ENCODE measurements around the gene EML4. TPM values are rescaled to one million over a fixed set of nuclear protein-coding genes. Genes with fewer than 3 reads are reported as not detected.

Gene EML4
- total RNA-seq, 2 donors from 2014 or later: 4.4 to 9.3 TPM

DNA sequence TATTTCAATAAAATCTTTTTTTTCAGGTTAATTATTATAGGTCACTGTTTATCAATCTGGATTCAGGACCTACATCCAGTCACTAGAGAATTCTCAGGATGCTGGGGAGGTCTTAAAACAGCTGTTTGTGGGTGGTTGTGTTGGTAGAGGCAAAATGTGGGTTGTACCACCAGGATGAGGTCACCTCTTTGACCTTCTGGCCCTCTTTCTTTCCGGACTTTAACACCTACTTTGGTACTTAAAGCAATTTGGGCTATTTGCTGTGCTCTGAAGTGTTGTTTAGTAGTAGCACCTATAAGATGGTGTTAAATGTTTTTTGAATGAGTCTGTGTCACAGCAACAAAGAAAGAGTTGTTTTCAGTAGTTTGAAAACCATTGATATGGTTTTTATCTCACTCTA is 14.6 kb downstream of the EML4 start:
- TF ChIP-seq, protein P1, sequence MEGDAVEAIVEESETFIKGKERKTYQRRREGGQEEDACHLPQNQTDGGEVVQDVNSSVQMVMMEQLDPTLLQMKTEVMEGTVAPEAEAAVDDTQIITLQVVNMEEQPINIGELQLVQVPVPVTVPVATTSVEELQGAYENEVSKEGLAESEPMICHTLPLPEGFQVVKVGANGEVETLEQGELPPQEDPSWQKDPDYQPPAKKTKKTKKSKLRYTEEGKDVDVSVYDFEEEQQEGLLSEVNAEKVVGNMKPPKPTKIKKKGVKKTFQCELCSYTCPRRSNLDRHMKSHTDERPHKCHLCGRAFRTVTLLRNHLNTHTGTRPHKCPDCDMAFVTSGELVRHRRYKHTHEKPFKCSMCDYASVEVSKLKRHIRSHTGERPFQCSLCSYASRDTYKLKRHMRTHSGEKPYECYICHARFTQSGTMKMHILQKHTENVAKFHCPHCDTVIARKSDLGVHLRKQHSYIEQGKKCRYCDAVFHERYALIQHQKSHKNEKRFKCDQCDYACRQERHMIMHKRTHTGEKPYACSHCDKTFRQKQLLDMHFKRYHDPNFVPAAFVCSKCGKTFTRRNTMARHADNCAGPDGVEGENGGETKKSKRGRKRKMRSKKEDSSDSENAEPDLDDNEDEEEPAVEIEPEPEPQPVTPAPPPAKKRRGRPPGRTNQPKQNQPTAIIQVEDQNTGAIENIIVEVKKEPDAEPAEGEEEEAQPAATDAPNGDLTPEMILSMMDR (IDR thresholded peaks at IDR 0.05): no peak
- peaks cover 0 to 19% of the 10 kb centered on the region in 2 donors for H3K4me1 ChIP-seq
- no peaks in the 10 kb centered on the region for H3K9me3 ChIP-seq
- no peak overlapping the region for H3K4me3 ChIP-seq
- H3K27ac ChIP-seq: no peak overlapping the region
- H3K27me3 ChIP-seq: no peaks in the 10 kb centered on the region
- no peak for DNase-seq (ENCODE audit: low spot score)
- no peaks in the 10 kb centered on the region for H3K36me3 ChIP-seq

DNA sequence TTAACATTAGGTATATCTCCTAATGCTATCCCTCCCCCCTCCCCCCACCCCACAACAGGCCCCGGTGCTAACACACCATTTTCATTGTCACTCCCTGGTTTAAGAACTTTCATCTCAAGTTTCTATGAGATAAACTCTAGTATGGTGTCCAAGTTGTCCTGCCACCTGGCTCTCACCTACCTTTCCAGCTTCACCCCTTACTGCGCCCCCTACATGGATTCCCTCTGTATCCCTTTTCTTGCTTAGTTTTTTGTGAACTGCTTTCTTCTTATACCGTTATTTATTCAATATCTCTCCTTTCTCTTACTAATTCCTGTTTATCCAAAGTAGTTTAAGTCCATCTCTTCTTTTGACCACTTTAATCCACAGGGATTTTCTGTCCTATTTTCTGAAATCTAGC is 15.2 kb downstream of the EML4 start:
- Histone ChIP-seq H3K9me3 (no peaks in the 10 kb centered on the region), H3K4me1 (peaks cover 0 to 19% of the 10 kb centered on the region in 2 donors)
- TF ChIP-seq, protein P1 (IDR thresholded peaks at IDR 0.05): no peak

DNA sequence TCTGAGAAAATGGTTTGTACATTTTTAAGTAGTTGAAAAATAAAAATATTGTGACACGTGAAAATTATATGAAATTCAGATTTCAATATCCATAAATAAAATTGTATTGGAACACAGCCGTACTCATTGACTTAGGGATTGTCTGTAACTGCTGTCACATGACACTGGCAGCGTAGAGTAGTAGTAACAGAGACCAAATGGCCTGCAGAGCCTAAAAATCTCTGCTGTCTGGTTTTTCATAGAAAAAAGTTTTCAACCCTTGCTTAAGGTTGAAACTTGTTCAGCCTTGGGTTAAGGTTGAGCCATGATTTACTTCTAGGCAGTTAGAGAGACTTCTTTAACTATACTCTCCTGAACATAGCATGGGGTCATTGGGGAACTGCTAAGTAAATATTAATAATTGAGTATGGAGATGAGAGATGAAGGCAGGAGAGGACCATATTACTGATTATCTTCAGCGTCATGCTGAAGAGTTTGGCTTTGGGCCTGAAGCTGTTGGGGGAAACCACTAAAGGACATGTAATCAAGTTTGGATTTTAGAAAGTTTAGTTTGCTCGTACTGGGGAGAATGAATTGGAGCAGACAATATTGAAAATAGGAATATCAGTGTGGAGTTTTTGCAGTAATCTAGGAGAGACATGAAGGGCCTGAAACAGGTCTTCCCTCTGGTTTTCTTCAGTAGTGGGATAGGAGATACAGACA is 16.2 kb downstream of the EML4 start:
- Histone ChIP-seq H3K4me1 (peaks cover 0 to 19% of the 10 kb centered on the region in 2 donors), H3K4me3 (no peak overlapping the region), H3K9me3 (no peaks in the 10 kb centered on the region), H3K36me3 (no peaks in the 10 kb centered on the region), H3K27me3 (no peaks in the 10 kb centered on the region), H3K27ac (peak overlapping the region; percentile 1 to 19)
- TF ChIP-seq, protein P1 (IDR thresholded peaks at IDR 0.05): no peak
- DNase-seq (ENCODE audit: low spot score): no peak

More for the DNA sequence above, 15.2 kb downstream of the EML4 start:
- Histone ChIP-seq H3K27ac (no peak overlapping the region), H3K4me3 (no peak overlapping the region), H3K27me3 (no peaks in the 10 kb centered on the region), H3K36me3 (no peaks in the 10 kb centered on the region)
- no peak for DNase-seq (ENCODE audit: low spot score)

DNA sequence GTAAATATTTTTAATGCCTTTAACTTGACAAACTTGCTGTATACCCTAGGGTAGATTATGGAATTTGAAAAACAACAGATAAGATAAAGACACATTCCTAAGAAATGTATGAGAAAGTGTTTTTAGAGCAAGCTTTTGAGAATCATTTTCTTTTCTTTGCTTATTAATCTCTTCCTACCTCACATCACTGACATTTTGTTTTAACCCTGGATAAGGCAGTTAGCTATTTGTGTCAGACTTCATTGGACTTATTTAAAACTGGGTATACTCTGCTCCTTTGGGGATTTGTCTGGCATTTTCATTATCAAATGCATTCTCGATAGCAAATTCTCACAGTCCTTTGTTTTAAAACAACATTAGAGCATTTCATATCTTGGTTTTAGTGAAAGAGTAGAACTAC is 17.2 kb downstream of the EML4 start:
- no peak overlapping the region for H3K4me3 ChIP-seq
- TF ChIP-seq, protein P1 (IDR thresholded peaks at IDR 0.05): no peak
- no peaks in the 10 kb centered on the region for H3K36me3 ChIP-seq
- H3K27me3 ChIP-seq: no peaks in the 10 kb centered on the region
- H3K4me1 ChIP-seq: peaks cover 0 to 19% of the 10 kb centered on the region in 2 donors
- no peaks in the 10 kb centered on the region for H3K9me3 ChIP-seq
- DNase-seq (ENCODE audit: low spot score): no peak
- H3K27ac ChIP-seq: peak overlapping the region in 1 of 2 donors; percentile 27

DNA sequence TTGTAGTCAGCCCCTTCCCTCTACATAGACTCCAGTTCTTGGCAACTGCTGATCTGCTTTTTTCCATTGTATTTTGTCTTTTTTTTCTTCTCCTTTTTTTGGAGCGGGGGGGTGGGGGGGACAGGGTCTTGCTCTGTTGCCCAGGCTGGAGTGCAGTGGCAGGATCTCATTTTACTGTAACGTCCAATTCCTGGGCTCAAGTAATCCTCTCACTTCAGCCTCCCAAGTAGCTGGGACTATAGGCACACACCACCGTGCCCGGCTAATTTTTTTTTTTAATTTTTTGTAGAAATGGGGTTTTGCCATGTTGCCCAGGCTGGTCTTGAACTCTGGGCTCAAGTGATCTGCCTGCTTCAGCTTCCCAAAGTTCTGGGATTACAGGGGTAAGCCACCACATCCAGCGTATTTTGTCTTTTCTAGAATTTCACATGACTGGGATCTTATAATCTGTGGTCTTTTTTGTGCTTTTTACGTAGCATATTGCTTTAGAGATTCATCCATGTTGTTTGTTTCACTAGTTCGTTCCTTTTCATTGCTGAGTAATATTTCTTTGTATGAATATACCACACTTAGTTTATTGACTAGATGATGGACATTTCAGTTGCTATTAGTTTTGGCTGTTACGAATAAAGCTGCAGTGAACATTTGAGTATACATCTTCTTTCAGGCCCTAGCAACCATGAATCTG is 17.9 kb downstream of the EML4 start:
- H3K9me3 ChIP-seq: no peaks in the 10 kb centered on the region
- peaks cover 0 to 19% of the 10 kb centered on the region in 2 donors for H3K4me1 ChIP-seq
- TF ChIP-seq, protein P1 (IDR thresholded peaks at IDR 0.05): no peak
- H3K36me3 ChIP-seq: no peaks in the 10 kb centered on the region
- H3K27ac ChIP-seq: no peak overlapping the region
- no peak for DNase-seq (ENCODE audit: low spot score)
- no peaks in the 10 kb centered on the region for H3K27me3 ChIP-seq
- no peak overlapping the region for H3K4me3 ChIP-seq
